ENCODE measurements around the gene SEMA3C. TPM values are rescaled to one million over a fixed set of nuclear protein-coding genes. Genes with fewer than 3 reads are reported as not detected.

The SEMA3C gene
- total RNA-seq, 1 experiment from 2014 or later: 116 TPM

GRCh38 chr7:80781146-80781545, 137.7 kb downstream of the SEMA3C start:
- DNase-seq (ENCODE audit: low read depth): peak; percentile 36

- DNase-seq (ENCODE audit: low read depth): peak; percentile 64
Observed at GRCh38 chr7:80779456-80779855, 139.4 kb downstream of the SEMA3C start.

GRCh38 chr7:80775897-80776296, 143.0 kb downstream of the SEMA3C start:
- DNase-seq (ENCODE audit: low read depth): no peak

- peak; percentile 62 for DNase-seq (ENCODE audit: low read depth)
Observed at GRCh38 chr7:80775482-80775881, 143.4 kb downstream of the SEMA3C start.

GRCh38 chr7:80774843-80775242, 144.0 kb downstream of the SEMA3C start:
- peak; percentile 24 for DNase-seq (ENCODE audit: low read depth)

GRCh38 chr7:80773787-80774508, 144.9 kb downstream of the SEMA3C start:
- DNase-seq (ENCODE audit: low read depth): no peak

GRCh38 chr7:80772347-80772993, 146.4 kb downstream of the SEMA3C start:
- peak; percentile 38 for DNase-seq (ENCODE audit: low read depth)

- peak; percentile 91 for DNase-seq (ENCODE audit: low read depth)
Observed at GRCh38 chr7:80771523-80771922, 147.3 kb downstream of the SEMA3C start.

GRCh38 chr7:80770675-80771081, 148.2 kb downstream of the SEMA3C start:
- DNase-seq (ENCODE audit: low read depth): peak; percentile 76

GRCh38 chr7:80770061-80770460, 148.8 kb downstream of the SEMA3C start:
- peak; percentile 64 for DNase-seq (ENCODE audit: low read depth)

- DNase-seq (ENCODE audit: low read depth): no peak
Observed at GRCh38 chr7:80768756-80769155, 150.1 kb downstream of the SEMA3C start.

GRCh38 chr7:80767654-80768053, 151.2 kb downstream of the SEMA3C start:
- DNase-seq (ENCODE audit: low read depth): peak; percentile 48

GRCh38 chr7:80766724-80767123, 152.1 kb downstream of the SEMA3C start:
- no peak for DNase-seq (ENCODE audit: low read depth)

- DNase-seq (ENCODE audit: low read depth): no peak
Observed at GRCh38 chr7:80764132-80764531, 154.7 kb downstream of the SEMA3C start.

- no peak for DNase-seq (ENCODE audit: low read depth)
Observed at GRCh38 chr7:80763704-80764103, 155.1 kb downstream of the SEMA3C start.

GRCh38 chr7:80763289-80763688, 155.6 kb downstream of the SEMA3C start:
- DNase-seq (ENCODE audit: low read depth): no peak

GRCh38 chr7:80760292-80760691, 158.6 kb downstream of the SEMA3C start:
- DNase-seq (ENCODE audit: low read depth): peak; percentile 43

GRCh38 chr7:80752954-80753690, 165.7 kb downstream of the SEMA3C start:
- DNase-seq (ENCODE audit: low read depth): no peak

- DNase-seq (ENCODE audit: low read depth): peak; percentile 61
Observed at GRCh38 chr7:80749270-80749669, 169.6 kb downstream of the SEMA3C start.

- peak; percentile 45 for DNase-seq (ENCODE audit: low read depth)
Observed at GRCh38 chr7:80748363-80749042, 170.3 kb downstream of the SEMA3C start.

- peak; percentile 93 for DNase-seq (ENCODE audit: low read depth)
Observed at GRCh38 chr7:80740778-80741545, 177.9 kb downstream of the SEMA3C start.
